ENCODE measurements around the gene SLC14A1.

The SLC14A1 gene

GRCh38 chr18:45723567-45724355 lies at the start of gene SLC14A1:
TSS of gene SLC14A1 (plus strand) at chr18:45724181. CDS start at chr18:45730321, 6,140 bp downstream.
- TF ChIP-seq, protein P1, sequence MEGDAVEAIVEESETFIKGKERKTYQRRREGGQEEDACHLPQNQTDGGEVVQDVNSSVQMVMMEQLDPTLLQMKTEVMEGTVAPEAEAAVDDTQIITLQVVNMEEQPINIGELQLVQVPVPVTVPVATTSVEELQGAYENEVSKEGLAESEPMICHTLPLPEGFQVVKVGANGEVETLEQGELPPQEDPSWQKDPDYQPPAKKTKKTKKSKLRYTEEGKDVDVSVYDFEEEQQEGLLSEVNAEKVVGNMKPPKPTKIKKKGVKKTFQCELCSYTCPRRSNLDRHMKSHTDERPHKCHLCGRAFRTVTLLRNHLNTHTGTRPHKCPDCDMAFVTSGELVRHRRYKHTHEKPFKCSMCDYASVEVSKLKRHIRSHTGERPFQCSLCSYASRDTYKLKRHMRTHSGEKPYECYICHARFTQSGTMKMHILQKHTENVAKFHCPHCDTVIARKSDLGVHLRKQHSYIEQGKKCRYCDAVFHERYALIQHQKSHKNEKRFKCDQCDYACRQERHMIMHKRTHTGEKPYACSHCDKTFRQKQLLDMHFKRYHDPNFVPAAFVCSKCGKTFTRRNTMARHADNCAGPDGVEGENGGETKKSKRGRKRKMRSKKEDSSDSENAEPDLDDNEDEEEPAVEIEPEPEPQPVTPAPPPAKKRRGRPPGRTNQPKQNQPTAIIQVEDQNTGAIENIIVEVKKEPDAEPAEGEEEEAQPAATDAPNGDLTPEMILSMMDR (conservative IDR thresholded peaks at IDR 0.05; ENCODE audit: low read depth, low read length) = no peak
- Histone ChIP-seq H2AFZ (ENCODE audit: low read depth) (no peak within 1 kb of the TSS), H3K27me3 (ENCODE audit: insufficient read depth, low read depth) (no peaks in the 10 kb centered on the region), H3K79me2 (ENCODE audit: insufficient read depth, low read depth) (no peaks in the 10 kb centered on the region), H3K4me2 (no peak within 1 kb of the TSS), H3K4me3 (IDR thresholded peaks at IDR 0.05; ENCODE audit: insufficient read depth, low read depth, low read length) (no peak within 1 kb of the TSS), H3K9ac (no peak within 1 kb of the TSS), H3K4me1 (ENCODE audit: low read depth, poor library complexity, severe bottlenecking) (no peaks in the 10 kb centered on the region), H3K36me3 (ENCODE audit: insufficient read depth) (no peaks in the 10 kb centered on the region), H4K20me1 (ENCODE audit: insufficient read depth) (no peaks in the 10 kb centered on the region), H3K27ac (no peak within 1 kb of the TSS)

GRCh38 chr18:45677276-45677807 lies 46.6 kb upstream of the SLC14A1 start:
- no peak overlapping the region for H3K4me2 ChIP-seq
- H3K27me3 ChIP-seq (ENCODE audit: insufficient read depth, low read depth) = no peaks in the 10 kb centered on the region
- TF ChIP-seq, protein P1 (conservative IDR thresholded peaks at IDR 0.05; ENCODE audit: low read depth, low read length) = no peak

GRCh38 chr18:45678441-45678840 lies 45.5 kb upstream of the SLC14A1 start:
- TF ChIP-seq, protein P1 (conservative IDR thresholded peaks at IDR 0.05; ENCODE audit: low read depth, low read length) = no peak
- H3K27me3 ChIP-seq (ENCODE audit: insufficient read depth, low read depth) = no peaks in the 10 kb centered on the region
- no peaks in the 10 kb centered on the region for H3K4me1 ChIP-seq (ENCODE audit: low read depth, poor library complexity, severe bottlenecking)
- no peaks in the 10 kb centered on the region for H3K36me3 ChIP-seq (ENCODE audit: insufficient read depth)
- H2AFZ ChIP-seq (ENCODE audit: low read depth) = no peak overlapping the region
- H4K20me1 ChIP-seq (ENCODE audit: insufficient read depth) = no peaks in the 10 kb centered on the region
- H3K4me2 ChIP-seq = no peak overlapping the region
- H3K9ac ChIP-seq = no peak overlapping the region
- no peaks in the 10 kb centered on the region for H3K79me2 ChIP-seq (ENCODE audit: insufficient read depth, low read depth)
- no peak overlapping the region for H3K4me3 ChIP-seq (IDR thresholded peaks at IDR 0.05; ENCODE audit: insufficient read depth, low read depth, low read length)
- no peak overlapping the region for H3K27ac ChIP-seq

More at GRCh38 chr18:45677276-45677807, 46.6 kb upstream of the SLC14A1 start:
- no peaks in the 10 kb centered on the region for H3K36me3 ChIP-seq (ENCODE audit: insufficient read depth)
- H3K4me3 ChIP-seq (IDR thresholded peaks at IDR 0.05; ENCODE audit: insufficient read depth, low read depth, low read length) = no peak overlapping the region
- H3K4me1 ChIP-seq (ENCODE audit: low read depth, poor library complexity, severe bottlenecking) = no peaks in the 10 kb centered on the region
- H3K9ac ChIP-seq = no peak overlapping the region
- H3K79me2 ChIP-seq (ENCODE audit: insufficient read depth, low read depth) = no peaks in the 10 kb centered on the region
- H4K20me1 ChIP-seq (ENCODE audit: insufficient read depth) = no peaks in the 10 kb centered on the region
- H3K27ac ChIP-seq = no peak overlapping the region
- H2AFZ ChIP-seq (ENCODE audit: low read depth) = no peak overlapping the region

DNA sequence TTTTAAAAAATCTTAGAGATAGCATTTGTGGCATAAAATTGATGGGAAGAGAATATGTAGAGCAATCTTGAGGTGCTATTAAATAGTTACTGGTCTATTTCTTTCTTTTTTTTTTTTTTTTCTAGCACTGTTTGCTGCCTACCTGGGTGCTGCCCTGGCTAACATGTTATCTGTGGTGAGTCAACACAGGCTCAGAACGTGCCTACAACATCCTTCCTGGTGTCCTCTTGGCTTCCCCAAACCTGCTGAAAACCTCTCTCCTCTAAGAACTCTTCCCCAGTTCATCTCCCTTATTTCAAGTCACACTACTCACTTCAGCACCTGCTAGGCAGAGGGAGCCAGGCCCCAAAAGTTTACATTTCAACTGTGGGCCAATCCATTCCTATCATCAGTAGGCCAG lies 45.1 kb upstream of the SLC14A1 start:
- no peak overlapping the region for H2AFZ ChIP-seq (ENCODE audit: low read depth)
- no peaks in the 10 kb centered on the region for H3K27me3 ChIP-seq (ENCODE audit: insufficient read depth, low read depth)
- no peaks in the 10 kb centered on the region for H3K4me1 ChIP-seq (ENCODE audit: low read depth, poor library complexity, severe bottlenecking)
- H4K20me1 ChIP-seq (ENCODE audit: insufficient read depth) = no peaks in the 10 kb centered on the region
- H3K36me3 ChIP-seq (ENCODE audit: insufficient read depth) = no peaks in the 10 kb centered on the region
- H3K4me3 ChIP-seq (IDR thresholded peaks at IDR 0.05; ENCODE audit: insufficient read depth, low read depth, low read length) = no peak overlapping the region
- H3K9ac ChIP-seq = no peak overlapping the region
- TF ChIP-seq, protein P1 (conservative IDR thresholded peaks at IDR 0.05; ENCODE audit: low read depth, low read length) = no peak
- H3K4me2 ChIP-seq = no peak overlapping the region
- H3K27ac ChIP-seq = no peak overlapping the region
- no peaks in the 10 kb centered on the region for H3K79me2 ChIP-seq (ENCODE audit: insufficient read depth, low read depth)
